ENCODE results near the gene MARCHF10. TPM values are rescaled to one million over a fixed set of nuclear protein-coding genes. Genes with fewer than 3 reads are reported as not detected.

MARCHF10 gene
- total RNA-seq, 1 experiment from 2014 or later: not detected

- no peaks in the 10 kb centered on the region for H3K9me3 ChIP-seq (ENCODE audit: low read depth, low read length, poor library complexity, severe bottlenecking)
- no peaks in the 10 kb centered on the region for H3K27me3 ChIP-seq (replicated peaks; ENCODE audit: insufficient read depth, low read depth, low read length, poor library complexity)
- BruUV-seq (replicated peaks): no TSS peak
- no peak overlapping the region for H3K27ac ChIP-seq (ENCODE audit: low read depth, low read length, poor library complexity, severe bottlenecking)
- H3K4me3 ChIP-seq (ENCODE audit: low read depth, low read length, poor library complexity, severe bottlenecking): no peak overlapping the region
- intact Hi-C loops (cut with micrococcal nuclease; ENCODE audit: unreplicated experiment): no loop called here
- no peaks in the 10 kb centered on the region for H3K36me3 ChIP-seq (ENCODE audit: insufficient read depth, low read length, poor library complexity, severe bottlenecking)
- ChIA-PET POLR2A (ENCODE audit: low non-redundant PET) (interaction anchor here (0.5 kb wide), 1 partner anchor 113 kb away, joined by 8 read pairs; no protein-coding TSS in a partner anchor), CTCF (no interaction called here)
- DNase-seq (ENCODE audit: low spot score): no peak
- H3K4me1 ChIP-seq (ENCODE audit: insufficient read depth, low read length, poor library complexity, severe bottlenecking): no peaks in the 10 kb centered on the region
- TF ChIP-seq EZH2 (IDR thresholded peaks at IDR 0.05; ENCODE audit: borderline replicate concordance, low read depth, low read length, poor library complexity, severe bottlenecking): no peak
- TF ChIP-seq, protein P1, sequence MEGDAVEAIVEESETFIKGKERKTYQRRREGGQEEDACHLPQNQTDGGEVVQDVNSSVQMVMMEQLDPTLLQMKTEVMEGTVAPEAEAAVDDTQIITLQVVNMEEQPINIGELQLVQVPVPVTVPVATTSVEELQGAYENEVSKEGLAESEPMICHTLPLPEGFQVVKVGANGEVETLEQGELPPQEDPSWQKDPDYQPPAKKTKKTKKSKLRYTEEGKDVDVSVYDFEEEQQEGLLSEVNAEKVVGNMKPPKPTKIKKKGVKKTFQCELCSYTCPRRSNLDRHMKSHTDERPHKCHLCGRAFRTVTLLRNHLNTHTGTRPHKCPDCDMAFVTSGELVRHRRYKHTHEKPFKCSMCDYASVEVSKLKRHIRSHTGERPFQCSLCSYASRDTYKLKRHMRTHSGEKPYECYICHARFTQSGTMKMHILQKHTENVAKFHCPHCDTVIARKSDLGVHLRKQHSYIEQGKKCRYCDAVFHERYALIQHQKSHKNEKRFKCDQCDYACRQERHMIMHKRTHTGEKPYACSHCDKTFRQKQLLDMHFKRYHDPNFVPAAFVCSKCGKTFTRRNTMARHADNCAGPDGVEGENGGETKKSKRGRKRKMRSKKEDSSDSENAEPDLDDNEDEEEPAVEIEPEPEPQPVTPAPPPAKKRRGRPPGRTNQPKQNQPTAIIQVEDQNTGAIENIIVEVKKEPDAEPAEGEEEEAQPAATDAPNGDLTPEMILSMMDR (conservative IDR thresholded peaks at IDR 0.05; ENCODE audit: low read depth, low read length): no peak
These were observed 61.2 kb downstream of the MARCHF10 start for GRCh38 chr17:62746941-62747340.

DNA sequence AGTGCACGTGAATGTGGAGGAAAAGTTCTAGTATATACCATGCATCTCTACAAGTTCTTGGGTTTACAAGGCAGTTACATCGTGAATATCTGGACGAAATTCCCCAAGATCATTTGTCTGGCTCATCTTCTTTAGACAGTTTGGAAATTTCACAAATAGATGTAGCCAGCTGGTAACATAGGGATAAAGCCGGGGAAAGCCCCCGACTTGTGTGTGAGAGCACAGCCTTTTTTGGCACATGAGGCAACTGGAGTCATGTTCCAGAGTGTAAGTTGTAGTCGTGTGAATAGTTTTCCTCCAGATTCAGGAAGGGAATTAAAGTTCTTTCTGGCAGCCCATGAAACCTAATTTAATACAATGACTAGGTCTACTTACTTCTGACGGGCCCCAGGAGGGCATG lies 62.3 kb downstream of the MARCHF10 start:
- intact Hi-C loops (cut with micrococcal nuclease; ENCODE audit: unreplicated experiment): no loop called here
- ChIA-PET CTCF (no interaction called here), POLR2A (ENCODE audit: low non-redundant PET) (no interaction called here)
- no peaks in the 10 kb centered on the region for H3K9me3 ChIP-seq (ENCODE audit: low read depth, low read length, poor library complexity, severe bottlenecking)
- H3K4me3 ChIP-seq (ENCODE audit: low read depth, low read length, poor library complexity, severe bottlenecking): no peak overlapping the region
- no peak for DNase-seq (ENCODE audit: low spot score)
- H3K27me3 ChIP-seq (replicated peaks; ENCODE audit: insufficient read depth, low read depth, low read length, poor library complexity): no peaks in the 10 kb centered on the region
- no peaks in the 10 kb centered on the region for H3K36me3 ChIP-seq (ENCODE audit: insufficient read depth, low read length, poor library complexity, severe bottlenecking)
- BruUV-seq (replicated peaks): no TSS peak
- no peaks in the 10 kb centered on the region for H3K4me1 ChIP-seq (ENCODE audit: insufficient read depth, low read length, poor library complexity, severe bottlenecking)
- H3K27ac ChIP-seq (ENCODE audit: low read depth, low read length, poor library complexity, severe bottlenecking): no peak overlapping the region
- TF ChIP-seq, protein P1 (conservative IDR thresholded peaks at IDR 0.05; ENCODE audit: low read depth, low read length): no peak
- TF ChIP-seq EZH2 (IDR thresholded peaks at IDR 0.05; ENCODE audit: borderline replicate concordance, low read depth, low read length, poor library complexity, severe bottlenecking): no peak

DNA sequence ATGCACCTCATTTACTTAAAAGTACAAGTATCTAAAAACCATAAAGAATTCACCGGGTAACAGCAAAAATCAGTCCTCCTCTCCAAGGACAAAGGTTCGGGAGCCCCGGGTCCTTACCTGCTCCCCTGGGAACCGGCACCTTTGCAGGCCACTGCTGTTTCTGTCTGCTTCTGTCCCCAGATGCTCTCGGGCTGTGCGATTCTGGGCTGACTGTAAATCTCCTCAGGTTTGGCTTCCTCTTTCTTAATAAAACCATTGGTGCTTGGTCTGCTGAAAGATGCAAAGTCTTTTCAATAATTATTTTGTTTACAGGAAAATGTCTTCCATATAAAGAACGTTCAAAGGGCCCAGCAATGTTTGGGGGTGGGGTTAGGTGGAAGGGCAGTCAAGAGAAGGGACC lies 63.9 kb downstream of the MARCHF10 start:
- TF ChIP-seq, protein P1 (conservative IDR thresholded peaks at IDR 0.05; ENCODE audit: low read depth, low read length): no peak
- TF ChIP-seq EZH2 (IDR thresholded peaks at IDR 0.05; ENCODE audit: borderline replicate concordance, low read depth, low read length, poor library complexity, severe bottlenecking): no peak
- no TSS peak for BruUV-seq (replicated peaks)
- intact Hi-C loops (cut with micrococcal nuclease; ENCODE audit: unreplicated experiment): no loop called here
- Histone ChIP-seq H3K27me3 (replicated peaks; ENCODE audit: insufficient read depth, low read depth, low read length, poor library complexity) (no peaks in the 10 kb centered on the region), H3K4me1 (ENCODE audit: insufficient read depth, low read length, poor library complexity, severe bottlenecking) (no peaks in the 10 kb centered on the region), H3K4me3 (ENCODE audit: low read depth, low read length, poor library complexity, severe bottlenecking) (no peak overlapping the region), H3K9me3 (ENCODE audit: low read depth, low read length, poor library complexity, severe bottlenecking) (no peaks in the 10 kb centered on the region), H3K36me3 (ENCODE audit: insufficient read depth, low read length, poor library complexity, severe bottlenecking) (no peaks in the 10 kb centered on the region), H3K27ac (ENCODE audit: low read depth, low read length, poor library complexity, severe bottlenecking) (no peak overlapping the region)
- CTCF ChIA-PET: no interaction called here
- DNase-seq (ENCODE audit: low spot score): no peak
- POLR2A ChIA-PET (ENCODE audit: low non-redundant PET): no interaction called here
